Effector memory CD8-positive, alpha-beta T cell (primary cell): ENCODE results near the gene POU3F1.

ENCODE experiments used
- ATAC-seq: fragments of 150-1000 bp; cut with Tn5 transposase; replicated peaks from 2 replicates; pipeline ENCODE4 v1.10.0; 2021; ENCODE audit warnings: mild to moderate bottlenecking, moderate library complexity
- DNase-seq, 3 experiments: peaks; one replicate each; pipeline ENCODE4 v3.0.0; 2021
- H3K27ac Mint-ChIP-seq, 2 donors: one replicate each; pipeline ENCODE4 v1.8.0; 2022; ENCODE audit warnings: mild to moderate bottlenecking in 2 of 2, mixed read lengths in 2 of 2, moderate library complexity in 2 of 2
- H3K27me3 Mint-ChIP-seq, 2 donors: one replicate each; pipeline ENCODE4 v1.8.0; 2022; ENCODE audit warnings: mixed read lengths in 2 of 2
- H3K36me3 Mint-ChIP-seq: one replicate; pipeline ENCODE4 v1.8.0; 2022; ENCODE audit warnings: mild to moderate bottlenecking, moderate library complexity, mixed read lengths; ENCODE audit not compliant: insufficient read depth
- H3K4me1 Mint-ChIP-seq, 2 donors: one replicate each; pipeline ENCODE4 v1.8.0; 2022; ENCODE audit warnings: low read depth in 2 of 2, mixed read lengths in 2 of 2
- H3K4me3 Mint-ChIP-seq, 2 donors: one replicate each; pipeline ENCODE4 v1.8.0; 2022; ENCODE audit warnings: mild to moderate bottlenecking in 2 of 2, mixed read lengths in 2 of 2, moderate library complexity in 2 of 2
- H3K9me3 Mint-ChIP-seq, 2 donors: one replicate each; pipeline ENCODE4 v1.8.0; 2022; ENCODE audit warnings: mixed read lengths in 2 of 2

Gene POU3F1

GRCh38 chr1:38005195-38006007, 41.2 kb downstream of the POU3F1 start, which contains the start of gene FHL3:
FHL3 (minus strand) TSS chr1:38005514; CDS start chr1:37999412, 6,102 bp downstream.
- DNase-seq (no peak), ATAC-seq (peak; percentile 36)
- H3K27me3 Mint-ChIP-seq: peaks cover 9 to 16% of the 10 kb centered on the region in 2 donors
- H3K27ac Mint-ChIP-seq: peak within 1 kb of the TSS; percentile 81 to 88
- H3K4me3 Mint-ChIP-seq: peak within 1 kb of the TSS; percentile 69 to 85
- H3K9me3 Mint-ChIP-seq: no peaks in the 10 kb centered on the region
- H3K4me1 Mint-ChIP-seq: peaks cover 10 to 44% of the 10 kb centered on the region in 2 donors
- H3K36me3 Mint-ChIP-seq: peaks cover 5% of the 10 kb centered on the region

GRCh38 chr1:38004284-38005108, 42.1 kb downstream of the POU3F1 start:
- DNase-seq: no peak
- H3K36me3 Mint-ChIP-seq: peaks cover under 1% of the 10 kb centered on the region
- peak; percentile 16 for ATAC-seq
- H3K27ac Mint-ChIP-seq: peak overlapping the region in 1 of 2 donors; percentile 79
- H3K27me3 Mint-ChIP-seq: peaks cover 9 to 16% of the 10 kb centered on the region in 2 donors
- peak overlapping the region; percentile 67 to 85 for H3K4me3 Mint-ChIP-seq
- no peaks in the 10 kb centered on the region for H3K9me3 Mint-ChIP-seq
- peaks cover 10 to 47% of the 10 kb centered on the region in 2 donors for H3K4me1 Mint-ChIP-seq

- peaks cover 10 to 48% of the 10 kb centered on the region in 2 donors for H3K4me1 Mint-ChIP-seq
- H3K27me3 Mint-ChIP-seq: peaks cover 9 to 16% of the 10 kb centered on the region in 2 donors
- ATAC-seq: no peak
- peak overlapping the region; percentile 67 to 85 for H3K4me3 Mint-ChIP-seq
- DNase-seq: no peak
- H3K36me3 Mint-ChIP-seq: no peaks in the 10 kb centered on the region
- H3K27ac Mint-ChIP-seq: peak overlapping the region; percentile 79
- no peaks in the 10 kb centered on the region for H3K9me3 Mint-ChIP-seq
Observed at GRCh38 chr1:38003261-38004250, 43.0 kb downstream of the POU3F1 start.

GRCh38 chr1:38000529-38001455, 45.8 kb downstream of the POU3F1 start:
- Mint-ChIP-seq H3K36me3 (no peaks in the 10 kb centered on the region), H3K27ac (peak overlapping the region; percentile 51 to 78), H3K27me3 (peaks cover 9 to 16% of the 10 kb centered on the region in 2 donors), H3K4me1 (peaks cover 10 to 50% of the 10 kb centered on the region in 2 donors), H3K4me3 (peak overlapping the region in 1 of 2 donors; percentile 42), H3K9me3 (no peaks in the 10 kb centered on the region)
- DNase-seq (no peak), ATAC-seq (peak; percentile 66)

GRCh38 chr1:38000233-38000528, 46.4 kb downstream of the POU3F1 start:
- no peak for ATAC-seq
- no peak for DNase-seq
- H3K27me3 Mint-ChIP-seq: peaks cover 9 to 16% of the 10 kb centered on the region in 2 donors
- H3K9me3 Mint-ChIP-seq: no peaks in the 10 kb centered on the region
- H3K27ac Mint-ChIP-seq: peak overlapping the region in 1 of 2 donors; percentile 78
- H3K36me3 Mint-ChIP-seq: no peaks in the 10 kb centered on the region
- no peak overlapping the region for H3K4me3 Mint-ChIP-seq
- peaks cover 10 to 49% of the 10 kb centered on the region in 2 donors for H3K4me1 Mint-ChIP-seq

GRCh38 chr1:37999430-38000232, 47.0 kb downstream of the POU3F1 start:
- DNase-seq (no peak), ATAC-seq (no peak)
- Mint-ChIP-seq H3K4me3 (peak overlapping the region in 1 of 2 donors; percentile 28), H3K36me3 (no peaks in the 10 kb centered on the region), H3K4me1 (peaks cover 12 to 51% of the 10 kb centered on the region in 2 donors), H3K9me3 (no peaks in the 10 kb centered on the region), H3K27ac (peak overlapping the region in 1 of 2 donors; percentile 78), H3K27me3 (peaks cover 7 to 15% of the 10 kb centered on the region in 2 donors)

GRCh38 chr1:37998913-37999429, 47.6 kb downstream of the POU3F1 start:
- peak overlapping the region in 1 of 2 donors; percentile 78 for H3K27ac Mint-ChIP-seq
- peak overlapping the region in 1 of 2 donors; percentile 28 for H3K4me3 Mint-ChIP-seq
- no peaks in the 10 kb centered on the region for H3K9me3 Mint-ChIP-seq
- ATAC-seq: no peak
- peaks cover 7 to 44% of the 10 kb centered on the region in 2 donors for H3K4me1 Mint-ChIP-seq
- no peaks in the 10 kb centered on the region for H3K36me3 Mint-ChIP-seq
- peaks cover under 1 to 10% of the 10 kb centered on the region in 2 donors for H3K27me3 Mint-ChIP-seq
- DNase-seq: no peak

- H3K4me1 Mint-ChIP-seq: peaks cover 7 to 39% of the 10 kb centered on the region in 2 donors
- peak overlapping the region in 1 of 2 donors; percentile 21 for H3K4me3 Mint-ChIP-seq
- peaks cover 0 to 3% of the 10 kb centered on the region in 2 donors for H3K27me3 Mint-ChIP-seq
- H3K9me3 Mint-ChIP-seq: no peaks in the 10 kb centered on the region
- no peaks in the 10 kb centered on the region for H3K36me3 Mint-ChIP-seq
- peak overlapping the region in 1 of 2 donors; percentile 26 for H3K27ac Mint-ChIP-seq
- ATAC-seq (no peak), DNase-seq (no peak)
Observed at GRCh38 chr1:37998089-37998808, 48.3 kb downstream of the POU3F1 start.

- no peaks in the 10 kb centered on the region for H3K27me3 Mint-ChIP-seq
- H3K27ac Mint-ChIP-seq: peak overlapping the region in 1 of 2 donors; percentile 83
- no peak for DNase-seq
- no peak for ATAC-seq
- no peaks in the 10 kb centered on the region for H3K36me3 Mint-ChIP-seq
- H3K9me3 Mint-ChIP-seq: no peaks in the 10 kb centered on the region
- H3K4me3 Mint-ChIP-seq: no peak overlapping the region
- H3K4me1 Mint-ChIP-seq: peaks cover 7 to 37% of the 10 kb centered on the region in 2 donors
Observed at GRCh38 chr1:37997256-37998088, 49.1 kb downstream of the POU3F1 start.

GRCh38 chr1:37995751-37996345, 50.7 kb downstream of the POU3F1 start:
- no peaks in the 10 kb centered on the region for H3K36me3 Mint-ChIP-seq
- no peaks in the 10 kb centered on the region for H3K9me3 Mint-ChIP-seq
- H3K4me1 Mint-ChIP-seq: peaks cover 7 to 29% of the 10 kb centered on the region in 2 donors
- DNase-seq (no peak), ATAC-seq (peak; percentile 57)
- H3K27ac Mint-ChIP-seq: peak overlapping the region in 1 of 2 donors; percentile 83
- peak overlapping the region in 1 of 2 donors; percentile 58 for H3K4me3 Mint-ChIP-seq
- no peaks in the 10 kb centered on the region for H3K27me3 Mint-ChIP-seq
